HEK293T (cell line): ENCODE data around the gene TRPM3.
A peak's percentile ranks its signal among the peaks of the same experiment; 100 is the strongest.

Experiments used
- CTCF ChIA-PET: fragments of 350-600 bp; formaldehyde crosslinking; extraction: SDS; loops from one replicate; lab custom pipeline; 2021; ENCODE audit warnings: antibody characterized with exemption, inconsistent platforms; lab: Yijun Ruan, JAX
- POLR2A ChIA-PET: fragments of 350-600 bp; formaldehyde crosslinking; extraction: SDS; loops from one replicate; lab custom pipeline; 2020; ENCODE audit warnings: antibody characterized with exemption, inconsistent platforms; lab: Yijun Ruan, JAX
- DNase-seq: peaks from one replicate; pipeline ENCODE4 v3.0.0; 2012; ENCODE audit warnings: mixed read lengths; ENCODE audit errors: extremely low spot score
- ARNT ChIP-seq: fragments of 450-650 bp; IDR thresholded peaks from 2 replicates; pipeline ENCODE4 v1.6.1; 2017; ENCODE audit warnings: mild to moderate bottlenecking
- BHLHE40 ChIP-seq: fragments of 450-650 bp; IDR thresholded peaks from 2 replicates; pipeline ENCODE4 v1.6.1; 2016; ENCODE audit warnings: mild to moderate bottlenecking, moderate library complexity, borderline replicate concordance
- CTBP1 ChIP-seq: fragments of 450-650 bp; IDR thresholded peaks from 2 replicates; pipeline ENCODE4 v1.6.1; 2016; ENCODE audit warnings: borderline replicate concordance
- ELF4 ChIP-seq: fragments of 450-650 bp; IDR thresholded peaks from 2 replicates; pipeline ENCODE4 v1.6.1; 2017; ENCODE audit warnings: antibody characterized with exemption
- FOXA1 ChIP-seq: fragments of 450-650 bp; IDR thresholded peaks from 2 replicates; pipeline ENCODE4 v1.6.1; 2016; ENCODE audit warnings: mild to moderate bottlenecking
- FOXK2 ChIP-seq: fragments of 450-650 bp; IDR thresholded peaks from 2 replicates; pipeline ENCODE4 v1.6.1; 2016; ENCODE audit warnings: mild to moderate bottlenecking
- FOXM1 ChIP-seq: fragments of 450-650 bp; IDR thresholded peaks from 2 replicates; pipeline ENCODE4 v1.6.1; 2017; ENCODE audit warnings: mild to moderate bottlenecking, borderline replicate concordance
- HDGF ChIP-seq: fragments of 450-650 bp; IDR thresholded peaks from 2 replicates; pipeline ENCODE4 v1.6.1; 2017; ENCODE audit warnings: antibody characterized with exemption, borderline replicate concordance
- L3MBTL2 ChIP-seq: fragments of 450-650 bp; conservative IDR thresholded peaks from 2 replicates; pipeline ENCODE4 v1.6.1; 2016; ENCODE audit warnings: mild to moderate bottlenecking
- LEF1 ChIP-seq: fragments of 450-650 bp; IDR thresholded peaks from 2 replicates; pipeline ENCODE4 v1.6.1; 2017; ENCODE audit warnings: mild to moderate bottlenecking, borderline replicate concordance
- NFRKB ChIP-seq: fragments of 450-650 bp; IDR thresholded peaks from 2 replicates; pipeline ENCODE4 v1.6.1; 2016; ENCODE audit warnings: mild to moderate bottlenecking, moderate library complexity
- PKNOX1 ChIP-seq: fragments of 450-650 bp; IDR thresholded peaks from 2 replicates; pipeline ENCODE4 v1.6.1; 2016
- SP1 ChIP-seq: fragments of 450-650 bp; IDR thresholded peaks from 2 replicates; pipeline ENCODE4 v1.6.1; 2017
- SUZ12 ChIP-seq: fragments of 450-650 bp; IDR thresholded peaks from 2 replicates; pipeline ENCODE4 v1.6.1; 2016; ENCODE audit warnings: mild to moderate bottlenecking
- TARDBP ChIP-seq: fragments of 450-650 bp; IDR thresholded peaks from 2 replicates; pipeline ENCODE4 v1.6.1; 2016
- ZNF384 ChIP-seq: fragments of 450-650 bp; IDR thresholded peaks from 2 replicates; pipeline ENCODE4 v1.6.1; 2016

TRPM3 gene

DNA sequence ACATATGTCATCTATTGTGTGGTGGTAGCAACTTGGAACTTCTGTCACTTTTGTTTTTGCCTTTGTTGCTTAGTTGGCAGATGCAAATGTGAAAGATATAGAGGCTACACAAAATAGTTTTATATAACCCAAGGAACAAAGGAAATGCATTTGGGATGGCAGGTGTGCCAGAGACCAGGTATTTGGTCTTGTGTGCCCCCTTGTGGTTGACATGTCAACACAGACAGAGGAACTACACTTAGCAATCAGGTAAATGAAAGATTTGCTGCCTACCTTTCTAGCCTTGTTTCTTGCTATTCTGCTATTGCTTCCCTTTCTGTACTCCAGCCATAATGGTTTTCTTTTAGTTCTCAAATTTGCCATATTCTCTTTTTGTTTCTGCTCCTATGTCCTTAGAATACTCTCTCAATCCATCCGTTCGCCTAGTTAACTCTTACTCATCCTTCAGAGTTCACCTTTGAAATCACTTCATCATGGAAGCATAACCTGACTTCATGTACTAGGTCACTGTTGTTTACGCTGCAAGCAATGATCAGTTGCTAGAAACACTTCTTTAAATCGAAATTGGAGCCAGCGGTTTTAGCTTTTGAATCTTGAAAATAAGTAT, 119.5 kb downstream of the TRPM3 start:
- ChIA-PET POLR2A (no interaction called here), CTCF (interaction anchor here (0.6 to 1.0 kb wide), 2 partner anchors 8 to 362 kb away, joined by 3 read pairs; no protein-coding TSS in a partner anchor)
- TF ChIP-seq FOXA1 (no peak), PKNOX1 (no peak), BHLHE40 (no peak), FOXM1 (no peak), LEF1 (no peak), ELF4 (no peak), SUZ12 (no peak), CTBP1 (no peak), FOXK2 (no peak), TARDBP (no peak), SP1 (no peak)
- DNase-seq: peak; percentile 23

DNA sequence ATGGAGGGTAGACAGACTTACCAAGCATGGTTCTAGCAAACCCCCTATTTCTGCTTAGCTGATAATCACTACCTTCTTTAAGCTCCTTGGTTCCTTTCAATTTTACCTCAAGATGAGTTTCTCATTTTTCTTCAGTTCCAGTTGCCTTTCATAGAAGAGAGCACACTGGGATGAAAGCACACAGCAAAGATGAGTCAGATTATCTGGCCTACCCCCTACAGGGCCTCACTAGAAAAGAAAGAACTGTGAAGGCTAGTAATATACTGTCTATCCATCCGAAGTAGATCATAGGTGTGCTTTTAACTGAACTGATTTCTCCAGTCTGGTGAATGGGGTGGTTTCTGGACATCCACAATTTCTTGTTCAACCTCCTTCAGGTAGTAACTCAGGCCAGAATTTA, 122.5 kb downstream of the TRPM3 start:
- POLR2A ChIA-PET: no interaction called here
- CTCF ChIA-PET: interaction anchor here (0.8 kb wide), 1 partner anchor 358 kb away, joined by 3 read pairs; no protein-coding TSS in a partner anchor
- TF ChIP-seq TARDBP: no peak
- TF ChIP-seq SUZ12: no peak
- TF ChIP-seq BHLHE40: no peak
- TF ChIP-seq LEF1: no peak
- no peak for TF ChIP-seq ZNF384
- no peak for TF ChIP-seq ELF4
- no peak for TF ChIP-seq PKNOX1
- TF ChIP-seq L3MBTL2: no peak
- TF ChIP-seq FOXK2: no peak
- TF ChIP-seq FOXM1: no peak
- no peak for TF ChIP-seq SP1
- TF ChIP-seq CTBP1: no peak
- TF ChIP-seq FOXA1: no peak
- TF ChIP-seq HDGF: no peak
- no peak for TF ChIP-seq NFRKB
- TF ChIP-seq ARNT: no peak
- DNase-seq: no peak

- CTCF ChIA-PET: no interaction called here
- TF ChIP-seq HDGF (no peak), PKNOX1 (peak; percentile 37; the same call in 1 of the 2 replicates)
- POLR2A ChIA-PET: no interaction called here
- no peak for DNase-seq
Observed at GRCh38 chr9:70995511-70995910, 125.9 kb downstream of the TRPM3 start.

- ChIA-PET CTCF (no interaction called here), POLR2A (no interaction called here)
- no peak for TF ChIP-seq ARNT
- TF ChIP-seq ELF4: no peak
- no peak for TF ChIP-seq BHLHE40
- TF ChIP-seq L3MBTL2: no peak
- no peak for TF ChIP-seq FOXA1
- no peak for TF ChIP-seq TARDBP
- no peak for TF ChIP-seq SUZ12
- TF ChIP-seq PKNOX1: no peak
- no peak for TF ChIP-seq SP1
- TF ChIP-seq HDGF: no peak
- TF ChIP-seq LEF1: no peak
- TF ChIP-seq NFRKB: no peak
- TF ChIP-seq CTBP1: no peak
- no peak for TF ChIP-seq ZNF384
- no peak for TF ChIP-seq FOXK2
- no peak for TF ChIP-seq FOXM1
- DNase-seq: no peak
Observed at GRCh38 chr9:70994582-70994981, 126.8 kb downstream of the TRPM3 start.

DNA sequence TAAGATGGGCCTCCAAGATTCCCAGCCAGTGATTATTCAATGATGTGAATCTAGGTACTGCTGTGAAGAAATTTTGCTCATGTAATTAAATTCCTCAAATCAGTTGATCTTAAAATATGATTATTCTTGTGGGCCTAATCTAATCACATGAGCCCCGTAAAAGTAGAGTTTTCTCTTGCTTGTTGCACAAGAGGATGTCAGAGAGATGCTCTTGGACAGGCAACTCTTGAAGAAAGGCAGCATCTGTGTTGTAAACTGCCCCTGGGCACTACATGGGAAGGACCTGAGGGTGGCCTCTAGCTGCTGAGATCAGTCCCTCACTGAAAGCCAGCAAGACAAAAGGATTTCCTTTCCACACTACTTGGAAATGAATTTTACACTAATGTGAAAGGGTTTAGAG, 132.9 kb downstream of the TRPM3 start:
- ChIA-PET CTCF (no interaction called here), POLR2A (no interaction called here)
- DNase-seq: no peak
- TF ChIP-seq SUZ12 (no peak), TARDBP (no peak), L3MBTL2 (no peak), FOXK2 (no peak), FOXA1 (no peak), ELF4 (no peak)

DNA sequence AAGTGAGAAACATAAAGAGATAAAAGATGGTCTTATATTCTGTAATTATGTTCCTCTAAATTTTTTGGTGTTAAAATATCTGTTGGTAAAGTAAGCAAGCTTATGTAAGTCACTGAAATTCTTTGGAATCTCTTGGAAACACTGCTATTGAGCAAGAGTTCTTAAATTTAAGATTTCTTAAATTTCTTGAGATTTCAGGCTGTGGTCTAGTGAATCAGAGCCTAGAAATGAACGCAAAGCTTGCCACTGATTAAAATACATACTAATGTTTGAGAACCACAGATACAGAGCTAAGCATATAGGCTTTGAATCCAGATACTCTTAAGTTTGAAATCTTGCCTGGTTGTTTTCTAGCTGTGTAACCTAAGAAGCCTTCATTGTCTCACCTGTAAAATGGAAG, 133.4 kb downstream of the TRPM3 start:
- ChIA-PET POLR2A (no interaction called here), CTCF (no interaction called here)
- DNase-seq: no peak
- TF ChIP-seq SUZ12: no peak
- no peak for TF ChIP-seq TARDBP
- no peak for TF ChIP-seq FOXK2
- no peak for TF ChIP-seq BHLHE40
- TF ChIP-seq FOXA1: no peak
- TF ChIP-seq ARNT: no peak
- TF ChIP-seq FOXM1: no peak
- TF ChIP-seq LEF1: no peak
- TF ChIP-seq L3MBTL2: no peak

DNA sequence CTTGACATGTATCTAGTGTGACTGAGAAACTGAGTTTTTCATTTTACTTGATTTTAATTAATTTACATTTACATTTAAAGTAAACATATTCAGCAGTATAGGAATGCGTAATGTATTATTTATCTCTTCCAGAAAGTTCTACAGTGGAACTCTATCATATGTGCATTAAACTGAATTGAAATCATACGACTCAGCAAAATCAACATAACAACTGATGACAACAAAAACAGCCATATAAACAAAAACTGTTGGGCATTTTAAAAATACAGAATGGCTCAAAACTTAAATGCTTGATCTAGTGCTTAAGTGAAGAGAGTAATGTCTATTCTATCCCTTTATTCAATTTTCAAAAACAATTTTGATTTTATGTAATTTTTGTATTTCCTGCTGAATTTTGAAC, 134.4 kb downstream of the TRPM3 start:
- TF ChIP-seq NFRKB: no peak
- no peak for TF ChIP-seq BHLHE40
- ChIA-PET POLR2A (no interaction called here), CTCF (no interaction called here)
- no peak for DNase-seq
